ENCODE data around the gene ZFP90. TPM values are rescaled to one million over a fixed set of nuclear protein-coding genes. Genes with fewer than 3 reads are reported as not detected.

The ZFP90 gene
- total RNA-seq, 3 donors from 2014 or later (not counting 1 experiment from before 2014, with no cell fraction given), result 23.1 to 36.0 (median 35.3) TPM

DNA sequence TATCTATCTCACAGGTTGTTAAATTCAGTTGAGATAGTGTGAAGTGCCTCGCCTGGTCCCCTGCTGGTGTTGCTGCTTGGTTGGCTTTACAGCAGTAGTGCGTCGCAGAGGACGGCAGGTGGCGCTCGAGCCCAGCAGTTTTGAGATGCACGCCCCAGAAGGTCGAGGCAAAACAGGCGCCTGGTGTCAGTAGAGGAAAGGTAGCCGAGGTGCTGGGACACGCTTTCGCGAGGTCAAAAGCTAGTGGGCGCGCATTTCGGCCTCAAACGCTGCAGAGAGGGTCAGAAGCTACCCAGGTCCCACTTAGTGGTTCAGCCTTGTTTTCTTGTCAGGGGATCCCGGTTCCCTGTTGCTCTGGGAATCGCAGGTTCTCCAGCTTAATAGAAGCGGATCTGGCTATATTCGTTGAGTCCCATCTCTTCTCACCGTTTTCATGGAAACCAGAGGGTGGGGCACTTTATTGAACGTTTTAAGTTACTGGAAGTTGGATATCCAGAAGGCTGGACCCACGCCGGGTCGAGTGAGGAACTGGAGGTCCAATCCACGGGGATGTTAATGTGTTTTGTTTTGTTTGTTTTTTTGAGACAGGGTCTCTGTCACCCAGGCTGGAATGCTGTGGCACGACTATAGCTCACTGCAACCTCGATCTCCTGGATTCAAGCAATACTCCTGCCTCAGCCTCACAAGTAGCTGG is 10.3 kb upstream of the ZFP90 start:
- peaks cover 0 to 7% of the 10 kb centered on the region in 2 donors for H3K27me3 Mint-ChIP-seq (ENCODE audit: low read depth in 2 of 2)
- H3K4me1 Mint-ChIP-seq, result peaks cover 18 to 22% of the 10 kb centered on the region in 2 donors
- TF ChIP-seq, protein P1, sequence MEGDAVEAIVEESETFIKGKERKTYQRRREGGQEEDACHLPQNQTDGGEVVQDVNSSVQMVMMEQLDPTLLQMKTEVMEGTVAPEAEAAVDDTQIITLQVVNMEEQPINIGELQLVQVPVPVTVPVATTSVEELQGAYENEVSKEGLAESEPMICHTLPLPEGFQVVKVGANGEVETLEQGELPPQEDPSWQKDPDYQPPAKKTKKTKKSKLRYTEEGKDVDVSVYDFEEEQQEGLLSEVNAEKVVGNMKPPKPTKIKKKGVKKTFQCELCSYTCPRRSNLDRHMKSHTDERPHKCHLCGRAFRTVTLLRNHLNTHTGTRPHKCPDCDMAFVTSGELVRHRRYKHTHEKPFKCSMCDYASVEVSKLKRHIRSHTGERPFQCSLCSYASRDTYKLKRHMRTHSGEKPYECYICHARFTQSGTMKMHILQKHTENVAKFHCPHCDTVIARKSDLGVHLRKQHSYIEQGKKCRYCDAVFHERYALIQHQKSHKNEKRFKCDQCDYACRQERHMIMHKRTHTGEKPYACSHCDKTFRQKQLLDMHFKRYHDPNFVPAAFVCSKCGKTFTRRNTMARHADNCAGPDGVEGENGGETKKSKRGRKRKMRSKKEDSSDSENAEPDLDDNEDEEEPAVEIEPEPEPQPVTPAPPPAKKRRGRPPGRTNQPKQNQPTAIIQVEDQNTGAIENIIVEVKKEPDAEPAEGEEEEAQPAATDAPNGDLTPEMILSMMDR (IDR thresholded peaks at IDR 0.05), result peak; percentile 90
- Histone ChIP-seq H3K9me3 (ENCODE audit: control insufficient read depth, insufficient read depth, low read length) (no peaks in the 10 kb centered on the region), H3K27me3 (ENCODE audit: control insufficient read depth, insufficient read depth, low read length) (peaks cover 6% of the 10 kb centered on the region), H3K4me1 (ENCODE audit: control insufficient read depth, insufficient read depth, low read length) (peaks cover 25% of the 10 kb centered on the region), H3K4me3 (ENCODE audit: low read length) (no peak overlapping the region), H3K27ac (ENCODE audit: low read length) (no peak overlapping the region), H3K36me3 (ENCODE audit: control insufficient read depth, insufficient read depth, low read length) (no peaks in the 10 kb centered on the region)
- no peaks in the 10 kb centered on the region for H3K9me3 Mint-ChIP-seq
- H3K4me3 Mint-ChIP-seq, result peak overlapping the region; percentile 90
- H3K27ac Mint-ChIP-seq, result peak overlapping the region; percentile 58 to 78
- intact Hi-C loops (cut with micrococcal nuclease), result loop anchor here (1.0 to 10.0 kb wide), 5 partner anchors 64 to 595 kb away; partner anchors contain the start of gene TANGO6
- 24% methylated on average over 29 of the region's 29 CpGs for WGBS (ENCODE audit: insufficient coverage)
- DNase-seq (peak; percentile 89 to 96), ATAC-seq (peak; percentile 93 to 94 (median 93))
- no peaks in the 10 kb centered on the region for H3K36me3 Mint-ChIP-seq

GRCh38 chr16:68529608-68529930 is 9.5 kb upstream of the ZFP90 start:
- Mint-ChIP-seq H3K4me3 (peak overlapping the region; percentile 90), H3K36me3 (no peaks in the 10 kb centered on the region), H3K27me3 (ENCODE audit: low read depth in 2 of 2) (peaks cover 0 to 7% of the 10 kb centered on the region in 2 donors), H3K9me3 (no peaks in the 10 kb centered on the region), H3K4me1 (peaks cover 18 to 22% of the 10 kb centered on the region in 2 donors), H3K27ac (peak overlapping the region; percentile 71 to 84)
- DNase-seq, result no peak
- peak in 2 of 3 donors; percentile 2 to 3 for ATAC-seq
- intact Hi-C loops (cut with micrococcal nuclease), result loop anchor here (2.0 to 10.0 kb wide), 4 partner anchors 63 to 313 kb away; partner anchors contain the start of gene TANGO6
- TF ChIP-seq, protein P1 (IDR thresholded peaks at IDR 0.05), result no peak
- H3K4me3 ChIP-seq (ENCODE audit: low read length), result peak overlapping the region; percentile 49
- H3K4me1 ChIP-seq (ENCODE audit: control insufficient read depth, insufficient read depth, low read length), result peaks cover 25% of the 10 kb centered on the region
- 27% methylated on average over 13 of the region's 13 CpGs for WGBS (ENCODE audit: insufficient coverage)
- H3K27me3 ChIP-seq (ENCODE audit: control insufficient read depth, insufficient read depth, low read length), result peaks cover 6% of the 10 kb centered on the region
- no peaks in the 10 kb centered on the region for H3K9me3 ChIP-seq (ENCODE audit: control insufficient read depth, insufficient read depth, low read length)
- no peak overlapping the region for H3K27ac ChIP-seq (ENCODE audit: low read length)
- no peaks in the 10 kb centered on the region for H3K36me3 ChIP-seq (ENCODE audit: control insufficient read depth, insufficient read depth, low read length)

- H3K36me3 Mint-ChIP-seq, result no peaks in the 10 kb centered on the region
- ATAC-seq, result peak; percentile 75 to 79 (median 78)
- no peaks in the 10 kb centered on the region for H3K9me3 Mint-ChIP-seq
- Histone ChIP-seq H3K36me3 (ENCODE audit: control insufficient read depth, insufficient read depth, low read length) (no peaks in the 10 kb centered on the region), H3K4me3 (ENCODE audit: low read length) (peak overlapping the region; percentile 49), H3K27me3 (ENCODE audit: control insufficient read depth, insufficient read depth, low read length) (peaks cover 6% of the 10 kb centered on the region), H3K9me3 (ENCODE audit: control insufficient read depth, insufficient read depth, low read length) (no peaks in the 10 kb centered on the region), H3K4me1 (ENCODE audit: control insufficient read depth, insufficient read depth, low read length) (peaks cover 25% of the 10 kb centered on the region), H3K27ac (ENCODE audit: low read length) (no peak overlapping the region)
- DNase-seq, result peak; percentile 64 to 92
- peak overlapping the region; percentile 71 to 84 for H3K27ac Mint-ChIP-seq
- H3K4me3 Mint-ChIP-seq, result peak overlapping the region; percentile 90
- intact Hi-C loops (cut with micrococcal nuclease), result loop anchor here (2.0 to 10.0 kb wide), 4 partner anchors 63 to 313 kb away; partner anchors contain the start of gene TANGO6
- TF ChIP-seq, protein P1 (IDR thresholded peaks at IDR 0.05), result no peak
- WGBS (ENCODE audit: insufficient coverage), result under 1% methylated on average over 56 of the region's 56 CpGs
- H3K27me3 Mint-ChIP-seq (ENCODE audit: low read depth in 2 of 2), result peaks cover 0 to 7% of the 10 kb centered on the region in 2 donors
- peaks cover 18 to 22% of the 10 kb centered on the region in 2 donors for H3K4me1 Mint-ChIP-seq
These were observed 9.0 kb upstream of the ZFP90 start for GRCh38 chr16:68529931-68530701.

All from natural killer cell (primary cell).